C4-2B (cell line): ENCODE data around the gene POFUT2.
"Not testable (repeated sequence)": the region's sequence is repeated elsewhere in the genome, so short reads cannot be mapped to it uniquely, and the experiment has no call there.

Experiments
- H3K27ac ChIP-seq: fragments of 450-650 bp; 2 replicates; pipeline ENCODE4 v1.5.1; 2017
- CTCF ChIP-seq: fragments of 450-650 bp; conservative IDR thresholded peaks from 2 replicates; pipeline ENCODE4 v1.5.1; 2017; ENCODE audit warnings: mild to moderate bottlenecking
- ZFX ChIP-seq: fragments of 450-650 bp; IDR thresholded peaks from 2 replicates; pipeline ENCODE4 v1.6.1; 2017

The POFUT2 gene

GRCh38 chr21:45318556-45319404, 31.1 kb upstream of the POFUT2 start:
- no peak overlapping the region for H3K27ac ChIP-seq

GRCh38 chr21:45318146-45318555, 30.5 kb upstream of the POFUT2 start:
- H3K27ac ChIP-seq: no peak overlapping the region
- no peak for TF ChIP-seq CTCF
- no peak for TF ChIP-seq ZFX

More at GRCh38 chr21:45318556-45319404, 31.1 kb upstream of the POFUT2 start:
- TF ChIP-seq CTCF: no peak
- no peak for TF ChIP-seq ZFX

- no peak overlapping the region for H3K27ac ChIP-seq
- TF ChIP-seq ZFX: no peak
- TF ChIP-seq CTCF: no peak
Observed at GRCh38 chr21:45317398-45318145, 29.9 kb upstream of the POFUT2 start.

GRCh38 chr21:45316871-45317397, 29.2 kb upstream of the POFUT2 start:
- no peak overlapping the region for H3K27ac ChIP-seq
- TF ChIP-seq CTCF (no peak), ZFX (no peak)

GRCh38 chr21:45315676-45316470, 28.2 kb upstream of the POFUT2 start:
- not testable (repeated sequence) for H3K27ac ChIP-seq

GRCh38 chr21:45313682-45314081, 26.0 kb upstream of the POFUT2 start:
- no peak overlapping the region for H3K27ac ChIP-seq
- no peak for TF ChIP-seq ZFX
- no peak for TF ChIP-seq CTCF

GRCh38 chr21:45313015-45313414, 25.3 kb upstream of the POFUT2 start:
- TF ChIP-seq ZFX (no peak), CTCF (no peak)

More at GRCh38 chr21:45313015-45313414, 25.3 kb upstream of the POFUT2 start:
- no peak overlapping the region for H3K27ac ChIP-seq
